HCT116 (cell line): Measurements from ENCODE around the gene EIF2D. TPM values are rescaled to one million over a fixed set of nuclear protein-coding genes. Genes with fewer than 3 reads are reported as not detected.

Experiments
- ATAC-seq: fragments of 200-7000 bp; cut with Tn5 transposase; 2 replicates; pipeline ENCODE4 v1.9.1; 2020; ENCODE audit warnings: mild to moderate bottlenecking, moderate library complexity
- BruUV-seq: library from RNA; stranded (reverse); fragments of 400-500 nt; replicated peaks from 2 replicates; lab custom pipeline; 2021; lab: Mats Ljungman, UMichigan
- CTCF ChIA-PET: fragments of 300-600 bp; sonication (Branson Sonifier 250); formaldehyde crosslinking; loops from one replicate; lab custom pipeline; 2021; ENCODE audit warnings: antibody characterized with exemption; lab: Charles Lee
- POLR2A ChIA-PET: fragments of 300-600, 350-600 bp; sonication (Branson Sonifier 250); formaldehyde crosslinking; loops from one replicate; lab custom pipeline; 2021; ENCODE audit warnings: antibody characterized with exemption; lab: Charles Lee
- RAD21 ChIA-PET, 2 experiments: fragments of 300-600 bp; sonication (Branson Sonifier 250); formaldehyde crosslinking; loops; one replicate each; lab custom pipeline; 2023; ENCODE audit warnings: low total read pairs in 2 of 2; ENCODE audit not compliant: uncharacterized antibody in 2 of 2, unreplicated experiment in 2 of 2, low non-redundant PET in 1 of 2; lab: Charles Lee
- DNase-seq: peaks from one replicate; pipeline ENCODE4 v3.0.0-alpha.2; 2010; ENCODE audit warnings: low read depth, low spot score
- H2AFZ ChIP-seq: fragments of 200-600 bp; shearing (Covaris generic), sonication (generic); 2 replicates; pipeline ENCODE4 v1.6.1; 2017; ENCODE audit warnings: low read depth, mixed run types, mixed read lengths, antibody characterized with exemption, low read length; ENCODE audit not compliant: poor library complexity, severe bottlenecking
- H3K27ac ChIP-seq: 2 replicates; pipeline ENCODE4 v1.5.1; 2012; ENCODE audit warnings: low read depth, low read length
- H3K27me3 ChIP-seq: fragments of 200-600 bp; sonication (generic); 2 replicates; pipeline ENCODE4 v1.6.1; 2016; ENCODE audit warnings: mixed run types, low read length, mixed read lengths; ENCODE audit not compliant: insufficient read depth
- H3K36me3 ChIP-seq, 2 experiments: fragments of 200-500 bp in 1 of 2; fragments of 200-600 bp in 1 of 2; sonication (Bioruptor generic) in 1 of 2; sonication (generic) in 1 of 2; 2 replicates each; pipeline versions ENCODE4 v1.5.1 to v1.6.1; 2014 to 2016; ENCODE audit warnings: low read length in 2 of 2, inconsistent platforms in 1 of 2, mixed read lengths in 1 of 2, mixed run types in 1 of 2; ENCODE audit not compliant: insufficient read depth in 2 of 2, control insufficient read depth in 1 of 2
- H3K4me1 ChIP-seq, 2 experiments: fragments of 200-600 bp in 1 of 2; sonication (generic) in 1 of 2; 2 replicates each; pipeline versions ENCODE4 v1.5.1 to v1.6.1; 2012 to 2017; ENCODE audit warnings: low read length in 2 of 2, inconsistent platforms in 1 of 2, mild to moderate bottlenecking in 1 of 2, mixed read lengths in 1 of 2, mixed run types in 1 of 2, moderate library complexity in 1 of 2; ENCODE audit not compliant: insufficient read depth in 2 of 2, control insufficient read depth in 1 of 2
- H3K4me2 ChIP-seq: fragments of 200-600 bp; sonication (generic); 2 replicates; pipeline ENCODE4 v1.6.1; 2017; ENCODE audit warnings: mixed run types, low read length, mixed read lengths
- H3K4me3 ChIP-seq, 2 experiments: fragments of 200-600 bp in 1 of 2; sonication (generic) in 1 of 2; replicated peaks in 1 of 2; 2 replicates each; pipeline ENCODE4 v1.5.1; 2011 to 2016; ENCODE audit warnings: low read length in 2 of 2, control low read depth in 1 of 2, low read depth in 1 of 2, mild to moderate bottlenecking in 1 of 2, mixed read lengths in 1 of 2, mixed run types in 1 of 2
- H3K79me2 ChIP-seq: fragments of 200-600 bp; sonication (generic); 2 replicates; pipeline ENCODE4 v1.6.1; 2017; ENCODE audit warnings: mild to moderate bottlenecking, mixed run types, low read length, moderate library complexity, mixed read lengths; ENCODE audit not compliant: insufficient read depth
- H3K9ac ChIP-seq: fragments of 200-600 bp; sonication (generic); 2 replicates; pipeline ENCODE4 v1.6.1; 2016; ENCODE audit warnings: low read length, mixed read lengths
- H3K9me2 ChIP-seq: fragments of 200-600 bp; sonication (generic), shearing (Covaris generic); 2 replicates; pipeline ENCODE4 v1.6.1; 2017; ENCODE audit warnings: mixed run types, mild to moderate bottlenecking, moderate library complexity; ENCODE audit not compliant: insufficient read depth
- H3K9me3 ChIP-seq, 2 experiments: fragments of 200-500 bp in 1 of 2; fragments of 200-600 bp in 1 of 2; sonication (Bioruptor generic) in 1 of 2; sonication (generic) in 1 of 2; 2 replicates each; pipeline ENCODE4 v1.6.1; 2014 to 2017; ENCODE audit warnings: low read length in 2 of 2, mixed read lengths in 2 of 2, inconsistent platforms in 1 of 2, low read depth in 1 of 2, mild to moderate bottlenecking in 1 of 2, mixed run types in 1 of 2, moderate library complexity in 1 of 2; ENCODE audit not compliant: control insufficient read depth in 1 of 2, insufficient read depth in 1 of 2
- H4K20me1 ChIP-seq: fragments of 200-600 bp; sonication (generic), shearing (Covaris generic); 2 replicates; pipeline ENCODE4 v1.6.1; 2017; ENCODE audit warnings: mixed run types, mild to moderate bottlenecking, moderate library complexity; ENCODE audit not compliant: insufficient read depth
- ELF1 ChIP-seq: IDR thresholded peaks from 2 replicates; pipeline ENCODE4 v1.6.1; 2012; ENCODE audit warnings: low read depth, borderline replicate concordance
- EZH2 ChIP-seq: fragments of 200-600 bp; sonication (generic); IDR thresholded peaks from 2 replicates; pipeline ENCODE4 v1.6.1; 2017; ENCODE audit warnings: antibody characterized with exemption, mixed run types
- EZH2phosphoT487 ChIP-seq: fragments of 200-600 bp; IDR thresholded peaks from 2 replicates; pipeline ENCODE4 v1.6.1; 2018; ENCODE audit warnings: antibody characterized with exemption, borderline replicate concordance
- FOSL1 ChIP-seq: IDR thresholded peaks from 2 replicates; pipeline ENCODE4 v1.6.1; 2012; ENCODE audit warnings: low read depth
- JUND ChIP-seq: IDR thresholded peaks from 2 replicates; pipeline ENCODE4 v1.6.1; 2012
- POLR2AphosphoS5 ChIP-seq: IDR thresholded peaks from 2 replicates; pipeline ENCODE4 v1.6.1; 2011; ENCODE audit warnings: mild to moderate bottlenecking, low read depth, low read length, moderate library complexity
- RAD21 ChIP-seq: IDR thresholded peaks from 2 replicates; pipeline ENCODE4 v1.6.1; 2012; ENCODE audit warnings: low read depth, mild to moderate bottlenecking
- SIN3A ChIP-seq: IDR thresholded peaks from 2 replicates; pipeline ENCODE4 v1.6.1; 2012; ENCODE audit warnings: low read depth
- SRF ChIP-seq: IDR thresholded peaks from 2 replicates; pipeline ENCODE4 v1.6.1; 2012; ENCODE audit warnings: low read depth
- TCF7L2 ChIP-seq: IDR thresholded peaks from 2 replicates; pipeline ENCODE4 v1.7.0; 2011; ENCODE audit warnings: borderline replicate concordance, inconsistent platforms; ENCODE audit not compliant: insufficient read depth, insufficient read length; ENCODE audit errors: extremely low read depth
- YY1 ChIP-seq: IDR thresholded peaks from 2 replicates; pipeline ENCODE4 v1.6.1; 2011; ENCODE audit warnings: low read length, low read depth, moderate library complexity, mild to moderate bottlenecking; ENCODE audit not compliant: insufficient replicate concordance; ENCODE audit errors: extremely low read depth
- ZFX ChIP-seq: fragments of 450-650 bp; IDR thresholded peaks from 2 replicates; pipeline ENCODE4 v1.6.1; 2017
- ZNF274 ChIP-seq: fragments of 200-500 bp; sonication (Bioruptor generic); IDR thresholded peaks from 2 replicates; pipeline ENCODE4 v1.6.1; 2014; ENCODE audit warnings: mild to moderate bottlenecking, low read depth, low read length, inconsistent platforms
- intact Hi-C: fragments of 100-400 bp; cut with micrococcal nuclease; formaldehyde crosslinking; loops from 2 replicates; pipeline ENCODE4 v1.10.0; 2022
- total RNA-seq: library from RNA; stranded (reverse); gene quantifications from one replicate; pipeline ENCODE4 v1.2.1, GENCODE V29; 2021; ENCODE audit not compliant: unreplicated experiment
- TF ChIP-seq, protein P1 (sequence below): IDR thresholded peaks from 2 replicates; pipeline ENCODE4 v1.6.1; 2012
- TF ChIP-seq, protein P2 (sequence below): IDR thresholded peaks from 2 replicates; pipeline ENCODE4 v1.6.1; 2011; ENCODE audit warnings: mild to moderate bottlenecking, low read length, moderate library complexity; ENCODE audit not compliant: insufficient replicate concordance; ENCODE audit errors: extremely low read depth
- TF ChIP-seq, protein P3 (sequence below): IDR thresholded peaks from 2 replicates; pipeline ENCODE4 v1.6.1; 2012; ENCODE audit warnings: low read depth
- TF ChIP-seq, protein P4 (sequence below), 3 experiments: fragments of 200-600 bp in 1 of 3; sonication (generic) in 1 of 3; IDR thresholded peaks in 2 of 3; conservative IDR thresholded peaks in 1 of 3; 2 replicates each; pipeline ENCODE4 v1.5.1; 2012 to 2017; ENCODE audit warnings: low read depth in 2 of 3, low read length in 2 of 3, antibody characterized with exemption in 1 of 3, borderline replicate concordance in 1 of 3, control low read depth in 1 of 3, mild to moderate bottlenecking in 1 of 3, mixed read lengths in 1 of 3, mixed run types in 1 of 3, moderate library complexity in 1 of 3; ENCODE audit not compliant: insufficient read depth in 1 of 3

EIF2D gene
- total RNA-seq, 1 experiment from 2014 or later, result 54.8 TPM

DNA sequence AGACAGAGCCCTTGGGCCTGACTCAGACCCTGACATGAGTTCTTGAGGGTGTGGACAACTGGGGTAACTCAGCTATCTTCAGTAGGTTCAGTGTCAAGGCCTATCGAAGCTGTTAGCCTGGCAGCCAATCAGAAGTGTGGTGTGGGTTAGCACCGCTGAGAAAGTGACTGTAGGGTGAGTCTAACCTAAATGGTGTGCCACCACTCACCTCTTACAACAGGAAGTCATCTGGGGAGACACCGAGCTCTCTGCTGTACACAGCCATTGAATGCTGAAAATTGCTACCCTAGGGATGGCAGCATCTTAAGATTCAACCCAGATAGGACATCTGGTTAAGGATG, 60.3 kb downstream of the EIF2D start:
- no TSS peak for BruUV-seq
- DNase-seq, result no peak
- CTCF ChIA-PET, result no interaction called here

More for the DNA sequence above, 60.3 kb downstream of the EIF2D start:
- POLR2A ChIA-PET, result no interaction called here
- ATAC-seq, result no peak
- Histone ChIP-seq H3K9ac (no peak overlapping the region), H3K27me3 (no peaks in the 10 kb centered on the region), H3K4me2 (no peak overlapping the region), H3K9me3 (no peaks in the 10 kb centered on the region), H3K36me3 (no peaks in the 10 kb centered on the region), H3K27ac (no peak overlapping the region), H3K9me2 (no peaks in the 10 kb centered on the region), H3K4me3 (no peak overlapping the region), H4K20me1 (no peaks in the 10 kb centered on the region), H3K4me1 (peaks cover 5 to 9% of the 10 kb centered on the region in 2 experiments; a peak in 3 of 4 replicates), H2AFZ (no peak overlapping the region), H3K79me2 (no peaks in the 10 kb centered on the region)
- TF ChIP-seq TCF7L2 (no peak), SRF (no peak), POLR2AphosphoS5 (no peak), RAD21 (no peak), JUND (no peak), YY1 (no peak), ZNF274 (no peak), FOSL1 (no peak), ELF1 (no peak), EZH2 (no peak), SIN3A (no peak), EZH2phosphoT487 (no peak), ZFX (no peak)
- TF ChIP-seq, protein P1, sequence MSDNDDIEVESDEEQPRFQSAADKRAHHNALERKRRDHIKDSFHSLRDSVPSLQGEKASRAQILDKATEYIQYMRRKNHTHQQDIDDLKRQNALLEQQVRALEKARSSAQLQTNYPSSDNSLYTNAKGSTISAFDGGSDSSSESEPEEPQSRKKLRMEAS, result no peak
- TF ChIP-seq, protein P2, sequence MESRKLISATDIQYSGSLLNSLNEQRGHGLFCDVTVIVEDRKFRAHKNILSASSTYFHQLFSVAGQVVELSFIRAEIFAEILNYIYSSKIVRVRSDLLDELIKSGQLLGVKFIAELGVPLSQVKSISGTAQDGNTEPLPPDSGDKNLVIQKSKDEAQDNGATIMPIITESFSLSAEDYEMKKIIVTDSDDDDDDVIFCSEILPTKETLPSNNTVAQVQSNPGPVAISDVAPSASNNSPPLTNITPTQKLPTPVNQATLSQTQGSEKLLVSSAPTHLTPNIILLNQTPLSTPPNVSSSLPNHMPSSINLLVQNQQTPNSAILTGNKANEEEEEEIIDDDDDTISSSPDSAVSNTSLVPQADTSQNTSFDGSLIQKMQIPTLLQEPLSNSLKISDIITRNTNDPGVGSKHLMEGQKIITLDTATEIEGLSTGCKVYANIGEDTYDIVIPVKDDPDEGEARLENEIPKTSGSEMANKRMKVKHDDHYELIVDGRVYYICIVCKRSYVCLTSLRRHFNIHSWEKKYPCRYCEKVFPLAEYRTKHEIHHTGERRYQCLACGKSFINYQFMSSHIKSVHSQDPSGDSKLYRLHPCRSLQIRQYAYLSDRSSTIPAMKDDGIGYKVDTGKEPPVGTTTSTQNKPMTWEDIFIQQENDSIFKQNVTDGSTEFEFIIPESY, result no peak
- TF ChIP-seq, protein P3, sequence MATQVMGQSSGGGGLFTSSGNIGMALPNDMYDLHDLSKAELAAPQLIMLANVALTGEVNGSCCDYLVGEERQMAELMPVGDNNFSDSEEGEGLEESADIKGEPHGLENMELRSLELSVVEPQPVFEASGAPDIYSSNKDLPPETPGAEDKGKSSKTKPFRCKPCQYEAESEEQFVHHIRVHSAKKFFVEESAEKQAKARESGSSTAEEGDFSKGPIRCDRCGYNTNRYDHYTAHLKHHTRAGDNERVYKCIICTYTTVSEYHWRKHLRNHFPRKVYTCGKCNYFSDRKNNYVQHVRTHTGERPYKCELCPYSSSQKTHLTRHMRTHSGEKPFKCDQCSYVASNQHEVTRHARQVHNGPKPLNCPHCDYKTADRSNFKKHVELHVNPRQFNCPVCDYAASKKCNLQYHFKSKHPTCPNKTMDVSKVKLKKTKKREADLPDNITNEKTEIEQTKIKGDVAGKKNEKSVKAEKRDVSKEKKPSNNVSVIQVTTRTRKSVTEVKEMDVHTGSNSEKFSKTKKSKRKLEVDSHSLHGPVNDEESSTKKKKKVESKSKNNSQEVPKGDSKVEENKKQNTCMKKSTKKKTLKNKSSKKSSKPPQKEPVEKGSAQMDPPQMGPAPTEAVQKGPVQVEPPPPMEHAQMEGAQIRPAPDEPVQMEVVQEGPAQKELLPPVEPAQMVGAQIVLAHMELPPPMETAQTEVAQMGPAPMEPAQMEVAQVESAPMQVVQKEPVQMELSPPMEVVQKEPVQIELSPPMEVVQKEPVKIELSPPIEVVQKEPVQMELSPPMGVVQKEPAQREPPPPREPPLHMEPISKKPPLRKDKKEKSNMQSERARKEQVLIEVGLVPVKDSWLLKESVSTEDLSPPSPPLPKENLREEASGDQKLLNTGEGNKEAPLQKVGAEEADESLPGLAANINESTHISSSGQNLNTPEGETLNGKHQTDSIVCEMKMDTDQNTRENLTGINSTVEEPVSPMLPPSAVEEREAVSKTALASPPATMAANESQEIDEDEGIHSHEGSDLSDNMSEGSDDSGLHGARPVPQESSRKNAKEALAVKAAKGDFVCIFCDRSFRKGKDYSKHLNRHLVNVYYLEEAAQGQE, result no peak
- TF ChIP-seq, protein P4, sequence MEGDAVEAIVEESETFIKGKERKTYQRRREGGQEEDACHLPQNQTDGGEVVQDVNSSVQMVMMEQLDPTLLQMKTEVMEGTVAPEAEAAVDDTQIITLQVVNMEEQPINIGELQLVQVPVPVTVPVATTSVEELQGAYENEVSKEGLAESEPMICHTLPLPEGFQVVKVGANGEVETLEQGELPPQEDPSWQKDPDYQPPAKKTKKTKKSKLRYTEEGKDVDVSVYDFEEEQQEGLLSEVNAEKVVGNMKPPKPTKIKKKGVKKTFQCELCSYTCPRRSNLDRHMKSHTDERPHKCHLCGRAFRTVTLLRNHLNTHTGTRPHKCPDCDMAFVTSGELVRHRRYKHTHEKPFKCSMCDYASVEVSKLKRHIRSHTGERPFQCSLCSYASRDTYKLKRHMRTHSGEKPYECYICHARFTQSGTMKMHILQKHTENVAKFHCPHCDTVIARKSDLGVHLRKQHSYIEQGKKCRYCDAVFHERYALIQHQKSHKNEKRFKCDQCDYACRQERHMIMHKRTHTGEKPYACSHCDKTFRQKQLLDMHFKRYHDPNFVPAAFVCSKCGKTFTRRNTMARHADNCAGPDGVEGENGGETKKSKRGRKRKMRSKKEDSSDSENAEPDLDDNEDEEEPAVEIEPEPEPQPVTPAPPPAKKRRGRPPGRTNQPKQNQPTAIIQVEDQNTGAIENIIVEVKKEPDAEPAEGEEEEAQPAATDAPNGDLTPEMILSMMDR (IDR thresholded peaks at IDR 0.05 in 2 of 3, conservative IDR thresholded peaks at IDR 0.05 in 1 of 3; ENCODE audit: borderline replicate concordance in 1 of 3, insufficient read depth in 1 of 3, low read depth in 2 of 3, low read length in 2 of 3), result no peak
- intact Hi-C loops, result no loop called here
- RAD21 ChIA-PET, result no interaction called here
